ENCODE data around the gene MMAB. TPM values are rescaled to one million over a fixed set of nuclear protein-coding genes. Genes with fewer than 3 reads are reported as not detected.

The MMAB gene
- total RNA-seq, 4 donors from 2014 or later = 4.4 to 18.7 (median 11.9) TPM

- Histone ChIP-seq H3K27ac (no peak overlapping the region), H3K27me3 (no peaks in the 10 kb centered on the region), H3K9me3 (no peaks in the 10 kb centered on the region), H3K4me3 (no peak overlapping the region), H3K4me1 (peaks cover 0 to 5% (median 0%) of the 10 kb centered on the region in 4 donors), H3K36me3 (peaks cover 0 to 16% (median 0%) of the 10 kb centered on the region in 4 donors)
- WGBS, 2 donors (ENCODE audit: low coverage in 1 of 2) = 85 to 92% methylated on average over 4 to 30 of the region's 30 CpGs
- intact Hi-C loops (cut with DNase I; ENCODE audit: low total_unique reads) = no loop called here
- DNase-seq = no peak
- in situ Hi-C loops (cut with MboI; ENCODE audit: low pct_ligation_motif_present in 1 of 4, low pct_unique_long_range_greater_than_20kb in 1 of 4, low sequenced_read_pairs in 3 of 4) = no loop called here
- TF ChIP-seq CTCF (IDR thresholded peaks at IDR 0.05) (no peak), POLR2A (IDR thresholded peaks at IDR 0.05) (no peak), POLR2AphosphoS5 (IDR thresholded peaks at IDR 0.05) (no peak), EP300 (IDR thresholded peaks at IDR 0.05; ENCODE audit: low read depth) (no peak)
These were observed 9.7 kb downstream of the MMAB start for GRCh38 chr12:109563291-109564284.

DNA sequence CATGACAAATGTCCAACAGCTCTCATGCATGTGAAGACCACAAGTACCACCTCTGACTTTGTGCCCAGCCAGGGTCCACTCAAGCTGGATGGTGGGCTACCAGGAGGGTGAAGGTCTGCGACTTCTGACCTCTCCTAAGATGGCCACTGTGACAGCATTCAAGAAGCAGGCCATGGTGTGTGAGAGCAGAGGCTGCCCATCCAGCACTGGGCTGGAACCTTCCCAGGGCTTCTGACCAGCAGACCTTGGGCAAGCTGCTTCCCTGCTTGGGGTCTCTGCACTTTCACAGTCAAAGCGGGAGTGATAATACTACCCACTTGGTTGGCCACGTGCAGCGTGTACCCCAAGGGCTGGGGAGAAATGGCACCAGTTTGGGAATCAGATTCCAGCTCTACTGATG is 10.4 kb downstream of the MMAB start:
- H3K9me3 ChIP-seq = no peaks in the 10 kb centered on the region
- intact Hi-C loops (cut with DNase I; ENCODE audit: low total_unique reads) = no loop called here
- H3K4me1 ChIP-seq = peaks cover 0 to 11% (median 2%) of the 10 kb centered on the region in 4 donors
- WGBS, 2 donors (ENCODE audit: low coverage in 1 of 2) = 95% methylated on average over 4 of the region's 4 CpGs; no CpG with 5 or more reads in 1 of the 2 donors
- H3K27me3 ChIP-seq = no peaks in the 10 kb centered on the region
- DNase-seq = no peak
- TF ChIP-seq POLR2AphosphoS5 (IDR thresholded peaks at IDR 0.05) (no peak), EP300 (IDR thresholded peaks at IDR 0.05; ENCODE audit: low read depth) (no peak), CTCF (IDR thresholded peaks at IDR 0.05) (no peak), POLR2A (IDR thresholded peaks at IDR 0.05) (no peak)
- no peak overlapping the region for H3K4me3 ChIP-seq
- no peak overlapping the region for H3K27ac ChIP-seq
- in situ Hi-C loops (cut with MboI; ENCODE audit: low pct_ligation_motif_present in 1 of 4, low pct_unique_long_range_greater_than_20kb in 1 of 4, low sequenced_read_pairs in 3 of 4) = no loop called here
- peaks cover 0 to 15% (median 0%) of the 10 kb centered on the region in 4 donors for H3K36me3 ChIP-seq

DNA sequence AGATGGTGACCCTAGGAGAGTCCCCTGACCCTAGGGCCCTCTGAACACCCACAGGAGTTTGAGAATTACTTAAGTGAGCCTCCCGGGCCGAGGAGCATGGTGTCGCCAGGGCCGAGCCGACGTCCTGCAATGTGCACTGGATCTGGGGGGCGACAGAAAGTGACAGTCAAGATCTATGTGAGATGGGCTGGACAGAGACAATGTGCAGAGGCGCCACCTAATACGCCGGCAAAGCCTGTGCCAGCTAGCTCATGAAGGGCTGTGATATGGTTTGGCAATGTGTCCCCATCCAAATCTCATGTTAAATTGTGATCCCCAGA is 11.6 kb downstream of the MMAB start:
- no peak for DNase-seq
- Histone ChIP-seq H3K9me3 (no peaks in the 10 kb centered on the region), H3K36me3 (peaks cover 0 to 13% (median 0%) of the 10 kb centered on the region in 4 donors), H3K4me1 (peaks cover 0 to 11% (median 2%) of the 10 kb centered on the region in 4 donors), H3K4me3 (no peak overlapping the region), H3K27me3 (no peaks in the 10 kb centered on the region), H3K27ac (no peak overlapping the region)
- intact Hi-C loops (cut with DNase I; ENCODE audit: low total_unique reads) = no loop called here
- WGBS, 2 donors (ENCODE audit: low coverage in 1 of 2) = 98% methylated on average over 10 of the region's 10 CpGs; no CpG with 5 or more reads in 1 of the 2 donors
- TF ChIP-seq CTCF (IDR thresholded peaks at IDR 0.05) (no peak), POLR2A (IDR thresholded peaks at IDR 0.05) (no peak), EP300 (IDR thresholded peaks at IDR 0.05; ENCODE audit: low read depth) (no peak), POLR2AphosphoS5 (IDR thresholded peaks at IDR 0.05) (no peak)
- in situ Hi-C loops (cut with MboI; ENCODE audit: low pct_ligation_motif_present in 1 of 4, low pct_unique_long_range_greater_than_20kb in 1 of 4, low sequenced_read_pairs in 3 of 4) = no loop called here

DNA sequence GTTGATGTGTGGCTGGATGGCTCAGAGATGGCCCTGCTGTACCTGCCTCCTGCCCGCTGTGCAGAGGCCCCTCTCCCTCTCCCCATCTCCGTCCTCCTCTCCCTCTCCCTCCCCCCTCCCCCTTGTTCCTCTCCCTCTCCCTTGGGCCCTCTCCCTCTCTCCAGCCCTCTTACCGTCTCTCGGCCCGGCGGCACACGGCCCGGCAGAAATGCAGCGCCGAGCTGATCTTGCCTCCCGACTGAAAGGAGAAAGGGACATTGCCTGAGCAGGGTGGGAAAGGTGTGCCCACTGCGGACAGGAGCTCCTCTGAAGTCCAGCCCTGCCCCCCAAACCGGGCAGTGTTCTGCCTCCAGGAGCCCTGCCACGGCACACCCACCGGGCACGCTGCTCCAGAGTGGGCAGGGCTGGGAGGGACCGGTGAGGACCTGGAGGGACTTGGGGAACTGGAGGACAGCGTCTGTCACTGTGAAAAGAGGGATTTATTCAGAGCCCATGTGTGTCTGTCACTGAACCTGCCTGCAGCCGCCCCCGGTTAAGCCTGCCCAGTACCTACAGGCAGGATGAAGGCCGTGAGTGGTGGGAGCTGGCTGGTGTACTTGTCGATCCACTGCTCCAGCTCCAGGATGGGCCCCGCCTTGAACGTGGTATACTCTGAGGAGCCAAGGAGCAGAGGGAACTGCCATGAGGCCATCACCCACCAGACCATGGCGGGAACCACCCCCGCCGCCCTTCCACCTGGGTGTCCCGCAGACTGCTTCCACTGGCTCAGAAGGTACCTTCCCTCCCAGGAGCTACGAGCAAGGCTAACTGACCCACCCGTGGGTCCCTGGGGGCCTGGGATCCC is 12.2 kb downstream of the MMAB start:
- intact Hi-C loops (cut with DNase I; ENCODE audit: low total_unique reads) = no loop called here
- H3K9me3 ChIP-seq = no peaks in the 10 kb centered on the region
- H3K4me1 ChIP-seq = peaks cover 0 to 11% (median 2%) of the 10 kb centered on the region in 4 donors
- no peaks in the 10 kb centered on the region for H3K27me3 ChIP-seq
- H3K36me3 ChIP-seq = peaks cover 0 to 13% (median 0%) of the 10 kb centered on the region in 4 donors
- no peak for TF ChIP-seq EP300 (IDR thresholded peaks at IDR 0.05; ENCODE audit: low read depth)
- in situ Hi-C loops (cut with MboI; ENCODE audit: low pct_ligation_motif_present in 1 of 4, low pct_unique_long_range_greater_than_20kb in 1 of 4, low sequenced_read_pairs in 3 of 4) = no loop called here
- H3K27ac ChIP-seq = no peak overlapping the region
- no peak for DNase-seq
- no peak overlapping the region for H3K4me3 ChIP-seq
- 91% methylated on average over 28 of the region's 30 CpGs; no CpG with 5 or more reads in 1 of the 2 donors for WGBS, 2 donors (ENCODE audit: low coverage in 1 of 2)

Measured in transverse colon (tissue), 4 donors.